PFSK-1 (cell line): ENCODE measurements around the gene TAT.

Experiments used
- FOXP2 ChIP-seq: optimal IDR thresholded peaks from 2 replicates; pipeline ENCODE3; 2011; ENCODE audit warnings: borderline replicate concordance, control low read depth, inconsistent platforms; ENCODE audit not compliant: insufficient read depth; ENCODE audit errors: extremely low read length, extremely low read depth
- POLR2AphosphoS5 ChIP-seq: IDR thresholded peaks from 2 replicates; pipeline ENCODE4 v1.6.1; 2012; ENCODE audit warnings: low read depth, mild to moderate bottlenecking, control low read depth, low read length, moderate library complexity
- REST ChIP-seq, 2 experiments: IDR thresholded peaks; 2 replicates each; pipeline versions ENCODE4 v1.6.1 to v1.8.0; 2011 to 2012; ENCODE audit warnings: low read depth in 2 of 2, low read length in 2 of 2, control low read depth in 1 of 2, inconsistent platforms in 1 of 2, mild to moderate bottlenecking in 1 of 2, moderate library complexity in 1 of 2; ENCODE audit not compliant: insufficient read depth in 1 of 2
- SIN3A ChIP-seq: IDR thresholded peaks from 2 replicates; pipeline ENCODE4 v1.6.1; 2012; ENCODE audit warnings: mild to moderate bottlenecking, low read length, moderate library complexity, borderline replicate concordance; ENCODE audit not compliant: insufficient read depth
- TAF1 ChIP-seq: IDR thresholded peaks from 2 replicates; pipeline ENCODE4 v1.6.1; 2012; ENCODE audit warnings: low read length, control low read depth, borderline replicate concordance; ENCODE audit not compliant: insufficient read depth

The TAT gene

GRCh38 chr16:71572497-71573116, 4.3 kb downstream of the TAT start:
- TF ChIP-seq REST (IDR thresholded peaks at IDR 0.05; ENCODE audit: insufficient read depth in 1 of 2, low read depth in 2 of 2, low read length in 2 of 2): no peak
- no peak for TF ChIP-seq TAF1
- TF ChIP-seq SIN3A: no peak
- TF ChIP-seq POLR2AphosphoS5: no peak
- TF ChIP-seq FOXP2: no peak

GRCh38 chr16:71570144-71570543, 6.7 kb downstream of the TAT start:
- TF ChIP-seq FOXP2 (no peak), POLR2AphosphoS5 (no peak), REST (IDR thresholded peaks at IDR 0.05; ENCODE audit: insufficient read depth in 1 of 2, low read depth in 2 of 2, low read length in 2 of 2) (no peak), TAF1 (no peak)

- TF ChIP-seq FOXP2 (no peak), SIN3A (no peak), POLR2AphosphoS5 (no peak), REST (IDR thresholded peaks at IDR 0.05; ENCODE audit: insufficient read depth in 1 of 2, low read depth in 2 of 2, low read length in 2 of 2) (no peak), TAF1 (no peak)
Observed at GRCh38 chr16:71569621-71570020, 7.3 kb downstream of the TAT start.

GRCh38 chr16:71568551-71568950, 8.3 kb downstream of the TAT start:
- no peak for TF ChIP-seq SIN3A
- TF ChIP-seq TAF1: no peak
- no peak for TF ChIP-seq REST (IDR thresholded peaks at IDR 0.05; ENCODE audit: insufficient read depth in 1 of 2, low read depth in 2 of 2, low read length in 2 of 2)
- TF ChIP-seq POLR2AphosphoS5: no peak
- no peak for TF ChIP-seq FOXP2

- TF ChIP-seq SIN3A (no peak), REST (IDR thresholded peaks at IDR 0.05; ENCODE audit: insufficient read depth in 1 of 2, low read depth in 2 of 2, low read length in 2 of 2) (no peak), FOXP2 (no peak), POLR2AphosphoS5 (no peak), TAF1 (no peak)
Observed at GRCh38 chr16:71567931-71568330, 9.0 kb downstream of the TAT start.
